ENCODE data around the gene BMPER. TPM values are rescaled to one million over a fixed set of nuclear protein-coding genes. Genes with fewer than 3 reads are reported as not detected.
A peak's percentile ranks its signal among the peaks of the same experiment; 100 is the strongest.

The BMPER gene
- total RNA-seq, 4 donors from 2014 or later: 1.0 to 12.4 (median 6.1) TPM

- Histone ChIP-seq H3K27ac (peak overlapping the region; percentile 11 to 73), H3K4me1 (no peaks in the 10 kb centered on the region), H3K27me3 (no peaks in the 10 kb centered on the region), H3K4me3 (no peak overlapping the region), H3K9me3 (no peaks in the 10 kb centered on the region), H3K36me3 (no peaks in the 10 kb centered on the region)
- TF ChIP-seq CTCF (IDR thresholded peaks at IDR 0.05) (no peak), POLR2A (IDR thresholded peaks at IDR 0.05) (no peak)
- no peak for DNase-seq
- intact Hi-C loops (cut with DNase I; ENCODE audit: low total_unique reads): no loop called here
These were observed 153.4 kb downstream of the BMPER start for GRCh38 chr7:34058801-34059135.

GRCh38 chr7:34059136-34059828, 153.9 kb downstream of the BMPER start:
- H3K27ac ChIP-seq: peak overlapping the region; percentile 11 to 73
- no peak for TF ChIP-seq POLR2A (IDR thresholded peaks at IDR 0.05)
- no peak for TF ChIP-seq CTCF (IDR thresholded peaks at IDR 0.05)
- H3K36me3 ChIP-seq: no peaks in the 10 kb centered on the region
- peak in 1 of 2 donors; percentile 31 for DNase-seq
- H3K9me3 ChIP-seq: no peaks in the 10 kb centered on the region
- no peaks in the 10 kb centered on the region for H3K27me3 ChIP-seq
- no peaks in the 10 kb centered on the region for H3K4me1 ChIP-seq
- no peak overlapping the region for H3K4me3 ChIP-seq
- intact Hi-C loops (cut with DNase I; ENCODE audit: low total_unique reads): no loop called here

GRCh38 chr7:34060196-34060947, 155.0 kb downstream of the BMPER start:
- Histone ChIP-seq H3K9me3 (no peaks in the 10 kb centered on the region), H3K27ac (peak overlapping the region in 1 of 2 donors; percentile 73), H3K4me3 (no peak overlapping the region), H3K27me3 (no peaks in the 10 kb centered on the region), H3K36me3 (no peaks in the 10 kb centered on the region), H3K4me1 (no peaks in the 10 kb centered on the region)
- DNase-seq: no peak
- intact Hi-C loops (cut with DNase I; ENCODE audit: low total_unique reads): no loop called here
- TF ChIP-seq POLR2A (IDR thresholded peaks at IDR 0.05) (no peak), CTCF (IDR thresholded peaks at IDR 0.05) (no peak)

- DNase-seq: no peak
- no peaks in the 10 kb centered on the region for H3K27me3 ChIP-seq
- no peaks in the 10 kb centered on the region for H3K36me3 ChIP-seq
- no peak overlapping the region for H3K27ac ChIP-seq
- intact Hi-C loops (cut with DNase I; ENCODE audit: low total_unique reads): no loop called here
- H3K9me3 ChIP-seq: no peaks in the 10 kb centered on the region
- TF ChIP-seq CTCF (IDR thresholded peaks at IDR 0.05): no peak
- no peak for TF ChIP-seq POLR2A (IDR thresholded peaks at IDR 0.05)
- no peaks in the 10 kb centered on the region for H3K4me1 ChIP-seq
- no peak overlapping the region for H3K4me3 ChIP-seq
These were observed 155.8 kb downstream of the BMPER start for GRCh38 chr7:34061149-34061548.

GRCh38 chr7:34062341-34062740, 157.0 kb downstream of the BMPER start:
- intact Hi-C loops (cut with DNase I; ENCODE audit: low total_unique reads): no loop called here
- H3K27me3 ChIP-seq: no peaks in the 10 kb centered on the region
- H3K4me3 ChIP-seq: no peak overlapping the region
- no peaks in the 10 kb centered on the region for H3K9me3 ChIP-seq
- no peaks in the 10 kb centered on the region for H3K36me3 ChIP-seq
- H3K27ac ChIP-seq: no peak overlapping the region
- DNase-seq: no peak
- H3K4me1 ChIP-seq: no peaks in the 10 kb centered on the region
- TF ChIP-seq POLR2A (IDR thresholded peaks at IDR 0.05) (no peak), CTCF (IDR thresholded peaks at IDR 0.05) (no peak)

Data from uterus (tissue), 4 donors.